A549 (cell line): ENCODE results near the gene RNU1-4. TPM values are rescaled to one million over a fixed set of nuclear protein-coding genes. Genes with fewer than 3 reads are reported as not detected.

ENCODE experiments used
- ATAC-seq, 2 experiments: fragments of 200-7000 bp in 1 of 2; fragments of >200 bp in 1 of 2; cut with Nextera tagmentation in 1 of 2; cut with Tn5 transposase in 1 of 2; 3 replicates each; pipeline versions ENCODE4 v1.8.0 to v1.9.1; 2018 to 2020; ENCODE audit warnings: mild to moderate bottlenecking in 1 of 2, moderate library complexity in 1 of 2
- CTCF ChIA-PET: fragments of 300-600 bp; sonication (Branson Sonifier 250); formaldehyde crosslinking; extraction: SDS; loops from one replicate; lab custom pipeline; 2021; ENCODE audit warnings: antibody characterized with exemption, inconsistent platforms; lab: Yijun Ruan, JAX
- POLR2A ChIA-PET: fragments of 350-600 bp; formaldehyde crosslinking; extraction: SDS; loops from one replicate; lab custom pipeline; 2021; ENCODE audit warnings: antibody characterized with exemption, inconsistent platforms; lab: Yijun Ruan, JAX
- DNase-seq, 2 experiments: peaks; one replicate each; pipeline versions ENCODE4 v3.0.0 to v3.0.0-alpha.2; 2011 to 2016; ENCODE audit warnings: low read depth in 1 of 2, low spot score in 1 of 2
- FAIRE-seq: peaks from 2 replicates; lab custom pipeline; 2011; peaks lifted over from hg19 to GRCh38; lab: Jason Lieb, UNC
- H3K27ac ChIP-seq, 2 experiments: fragments of >200 bp; sonication (Bioruptor Twin); formaldehyde crosslinking; 3 replicates each; pipeline ENCODE4 v1.5.1; 2016 to 2017
- H3K4me1 ChIP-seq: fragments of >200 bp; sonication (Bioruptor Twin); formaldehyde crosslinking; 3 replicates; pipeline ENCODE4 v1.6.1; 2016
- H3K4me2 ChIP-seq: fragments of >200 bp; sonication (Bioruptor Twin); formaldehyde crosslinking; 3 replicates; pipeline ENCODE4 v1.6.1; 2016
- H3K4me3 ChIP-seq: fragments of >200 bp; sonication (Bioruptor Twin); formaldehyde crosslinking; 3 replicates; pipeline ENCODE4 v1.5.1; 2016
- H3K9me3 ChIP-seq: fragments of >200 bp; sonication (Bioruptor Twin); formaldehyde crosslinking; 3 replicates; pipeline ENCODE4 v1.6.1; 2016
- ATOH8 ChIP-seq: fragments of 250-450 bp; sonication (Bioruptor Pico); IDR thresholded peaks from 2 replicates; pipeline ENCODE4 v1.5.0; 2020; ENCODE audit warnings: low read depth, mild to moderate bottlenecking, moderate library complexity
- EHMT2 ChIP-seq: fragments of 200-600 bp; sonication (generic); IDR thresholded peaks from 2 replicates; pipeline ENCODE4 v1.6.1; 2016; ENCODE audit warnings: antibody characterized with exemption, low read depth, mild to moderate bottlenecking, moderate library complexity
- FOSL2 ChIP-seq, 2 experiments: fragments of 450-650 bp in 1 of 2; fragments of >200 bp in 1 of 2; sonication (Bioruptor Twin) in 1 of 2; formaldehyde crosslinking; IDR thresholded peaks; 2 replicates each; pipeline versions ENCODE4 v1.5.0 to v1.6.1; 2016 to 2020; ENCODE audit warnings: mild to moderate bottlenecking in 1 of 2, moderate library complexity in 1 of 2
- GATA3 ChIP-seq: IDR thresholded peaks from 2 replicates; pipeline ENCODE4 v1.6.1; 2012; ENCODE audit warnings: borderline replicate concordance
- HES2 ChIP-seq: fragments of >200 bp; sonication (Bioruptor Twin); formaldehyde crosslinking; IDR thresholded peaks from 2 replicates; pipeline ENCODE4 v1.6.1; 2016
- HMGXB4 ChIP-seq: fragments of 250-450 bp; sonication (Bioruptor Pico); IDR thresholded peaks from 2 replicates; pipeline ENCODE4 v1.5.0; 2021; ENCODE audit warnings: mild to moderate bottlenecking, moderate library complexity, borderline replicate concordance
- HOXA7 ChIP-seq: fragments of 250-450 bp; sonication (Bioruptor Pico); IDR thresholded peaks from 2 replicates; pipeline ENCODE4 v1.5.0; 2020; ENCODE audit warnings: mild to moderate bottlenecking, moderate library complexity
- HOXB13 ChIP-seq: fragments of 250-450 bp; sonication (Bioruptor Pico); IDR thresholded peaks from 2 replicates; pipeline ENCODE4 v1.5.0; 2020; ENCODE audit warnings: low read depth, mild to moderate bottlenecking, moderate library complexity
- MAZ ChIP-seq: fragments of 150-350 bp; IDR thresholded peaks from 2 replicates; pipeline ENCODE4 v1.6.1; 2014; ENCODE audit warnings: antibody characterized with exemption, low read depth, low read length, borderline replicate concordance
- PHF8 ChIP-seq: fragments of 200-600 bp; sonication (generic); IDR thresholded peaks from 2 replicates; pipeline ENCODE4 v1.6.1; 2016; ENCODE audit warnings: low read depth, mild to moderate bottlenecking, antibody characterized with exemption, moderate library complexity, borderline replicate concordance
- RNF2 ChIP-seq: fragments of 200-600 bp; sonication (generic); IDR thresholded peaks from 2 replicates; pipeline ENCODE4 v1.6.1; 2016; ENCODE audit warnings: low read depth, mild to moderate bottlenecking, antibody characterized with exemption, moderate library complexity, borderline replicate concordance
- ZFP36 ChIP-seq: fragments of 450-650 bp; IDR thresholded peaks from 2 replicates; pipeline ENCODE4 v1.6.1; 2014; ENCODE audit warnings: borderline replicate concordance; ENCODE audit not compliant: partially characterized antibody
- ZNF302 ChIP-seq: fragments of 250-450 bp; sonication (Bioruptor Pico); IDR thresholded peaks from 2 replicates; pipeline ENCODE4 v1.9.0; 2021; ENCODE audit warnings: inconsistent platforms, mild to moderate bottlenecking, moderate library complexity
- WGBS: methylation state at CpG from one replicate; pipeline ENCODE4 v1.1.6; 2017; ENCODE audit errors: missing lambda C conversion rate; 5-methylcytosine and 5-hydroxymethylcytosine counted together
- polyA plus RNA-seq, 4 experiments: library from polyadenylated mRNA; depleted of rRNA in 3 of 4; stranded (reverse); fragments of >200 nt; fragmentation: RNase III in 1 of 4; extraction: RNeasy Plus Mini Kit Qiagen cat#74134 plus additional on column Dnase treatment in 1 of 4; gene quantifications; 2 replicates in 3 of 4; 3 replicates in 1 of 4; pipeline ENCODE4 v1.2.3, GENCODE V29; 2011 to 2017

The RNU1-4 gene
- polyA plus RNA-seq, 2 of the 4 experiments (the other 2 are of a cell fraction), result 6.6 to 56.2 TPM

- no peak; a peak in 1 of 6 replicates for ATAC-seq
- Histone ChIP-seq H3K9me3 (no peaks in the 10 kb centered on the region), H3K4me1 (no peaks in the 10 kb centered on the region), H3K27ac (no peak overlapping the region), H3K4me3 (no peak overlapping the region), H3K4me2 (no peak overlapping the region)
- no peak for DNase-seq
- WGBS, result 71% methylated on average over 8 of the region's 8 CpGs
- no peak for FAIRE-seq
- no peak for TF ChIP-seq PHF8
- no peak for TF ChIP-seq HOXB13
- TF ChIP-seq HMGXB4 (CRISPR knock-in tag), result no peak
- TF ChIP-seq ZNF302 (CRISPR knock-in tag), result no peak
- no peak for TF ChIP-seq EHMT2
- no peak for TF ChIP-seq HES2
- TF ChIP-seq ZFP36, result no peak
- ChIA-PET CTCF (interaction anchor here (7.1 to 10.1 kb wide), 2 partner anchors 11 to 15 kb away, joined by 34 to 54 read pairs; no protein-coding TSS in a partner anchor), POLR2A (no interaction called here)
These were observed 21.3 kb upstream of the RNU1-4 start for GRCh38 chr1:16718908-16719533.

GRCh38 chr1:16719571-16720350 lies 20.6 kb upstream of the RNU1-4 start:
- FAIRE-seq (no peak), ATAC-seq (no peak), DNase-seq (no peak)
- Histone ChIP-seq H3K4me1 (no peaks in the 10 kb centered on the region), H3K9me3 (no peaks in the 10 kb centered on the region), H3K27ac (no peak overlapping the region), H3K4me3 (no peak overlapping the region), H3K4me2 (no peak overlapping the region)
- ChIA-PET CTCF (interaction anchor here (7.1 to 10.1 kb wide), 2 partner anchors 12 to 16 kb away, joined by 34 to 54 read pairs; no protein-coding TSS in a partner anchor), POLR2A (no interaction called here)
- 78% methylated on average over 13 of the region's 16 CpGs for WGBS
- no peak for TF ChIP-seq GATA3
- no peak for TF ChIP-seq RNF2
- no peak for TF ChIP-seq ATOH8 (CRISPR knock-in tag)
- TF ChIP-seq HOXA7 (CRISPR knock-in tag), result no peak

- Histone ChIP-seq H3K4me2 (no peak overlapping the region), H3K4me1 (no peaks in the 10 kb centered on the region), H3K27ac (no peak overlapping the region), H3K4me3 (no peak overlapping the region), H3K9me3 (no peaks in the 10 kb centered on the region)
- TF ChIP-seq ATOH8 (CRISPR knock-in tag), result no peak
- TF ChIP-seq FOSL2 (IDR thresholded peaks at IDR 0.05), result no peak
- TF ChIP-seq FOSL2 (CRISPR knock-in tag; IDR thresholded peaks at IDR 0.05), result no peak
- TF ChIP-seq ZFP36, result no peak
- no peak for TF ChIP-seq MAZ
- DNase-seq, result no peak
- CTCF ChIA-PET, result interaction anchor here (7.1 to 10.1 kb wide), 2 partner anchors 13 to 17 kb away, joined by 34 to 54 read pairs; no protein-coding TSS in a partner anchor
- POLR2A ChIA-PET, result no interaction called here
- ATAC-seq, result no peak
- 75% methylated on average over 12 of the region's 13 CpGs for WGBS
- FAIRE-seq, result no peak
These were observed 19.7 kb upstream of the RNU1-4 start for GRCh38 chr1:16720351-16721223.
